H1 (cell line): ENCODE data around the gene WDR26.

Experiments
- EP300 ChIP-seq, 2 experiments: IDR thresholded peaks; 1 replicate in 1 of 2; 2 replicates in 1 of 2; pipeline ENCODE4 v1.6.1; 2011 to 2012; ENCODE audit warnings: low read depth in 2 of 2, low read length in 2 of 2, mild to moderate bottlenecking in 2 of 2, borderline replicate concordance in 1 of 2, inconsistent platforms in 1 of 2, moderate library complexity in 1 of 2
- EZH2 ChIP-seq: fragments of 200-600 bp; sonication (generic); IDR thresholded peaks from 2 replicates; pipeline ENCODE4 v1.7.1; 2012; ENCODE audit warnings: low read depth, mild to moderate bottlenecking, moderate library complexity, low read length, inconsistent platforms; ENCODE audit not compliant: severe bottlenecking
- GABPA ChIP-seq: IDR thresholded peaks from 2 replicates; pipeline ENCODE4 v1.6.1; 2011; ENCODE audit warnings: mild to moderate bottlenecking, low read length, moderate library complexity, borderline replicate concordance; ENCODE audit not compliant: insufficient read depth
- POLR2A ChIP-seq, 2 experiments: IDR thresholded peaks; 1 replicate in 1 of 2; 2 replicates in 1 of 2; pipeline ENCODE4 v1.6.1; 2011; ENCODE audit warnings: low read depth in 2 of 2, low read length in 2 of 2, mild to moderate bottlenecking in 2 of 2; ENCODE audit errors: control extremely low read depth in 1 of 2
- POLR2AphosphoS5 ChIP-seq: IDR thresholded peaks from 2 replicates; pipeline ENCODE4 v1.6.1; 2011; ENCODE audit warnings: low read depth, low read length
- RXRA ChIP-seq: IDR thresholded peaks from 2 replicates; pipeline ENCODE4 v1.6.1; 2011; ENCODE audit warnings: low read depth, mild to moderate bottlenecking, low read length, moderate library complexity; ENCODE audit not compliant: insufficient read depth
- SIN3A ChIP-seq, 2 experiments: IDR thresholded peaks in 1 of 2; conservative IDR thresholded peaks in 1 of 2; 2 replicates each; pipeline ENCODE4 v1.6.1; 2011 to 2012; ENCODE audit warnings: low read length in 2 of 2, improper control_type of control experiment in 1 of 2, low read depth in 1 of 2, mild to moderate bottlenecking in 1 of 2
- TF ChIP-seq, protein P1 (sequence below): IDR thresholded peaks from 2 replicates; pipeline ENCODE4 v1.6.1; 2011; ENCODE audit warnings: low read depth, mild to moderate bottlenecking, low read length; ENCODE audit not compliant: insufficient read depth
- TF ChIP-seq, protein P2 (sequence below), 3 experiments: IDR thresholded peaks; 1 replicate in 2 of 3; 2 replicates in 1 of 3; pipeline versions ENCODE4 v1.5.1 to v1.6.1; 2011; ENCODE audit warnings: low read length in 3 of 3, mild to moderate bottlenecking in 3 of 3, inconsistent platforms in 2 of 3, low read depth in 1 of 3, moderate library complexity in 1 of 3; ENCODE audit not compliant: insufficient read depth in 1 of 3; ENCODE audit errors: control extremely low read depth in 1 of 3

DNA sequence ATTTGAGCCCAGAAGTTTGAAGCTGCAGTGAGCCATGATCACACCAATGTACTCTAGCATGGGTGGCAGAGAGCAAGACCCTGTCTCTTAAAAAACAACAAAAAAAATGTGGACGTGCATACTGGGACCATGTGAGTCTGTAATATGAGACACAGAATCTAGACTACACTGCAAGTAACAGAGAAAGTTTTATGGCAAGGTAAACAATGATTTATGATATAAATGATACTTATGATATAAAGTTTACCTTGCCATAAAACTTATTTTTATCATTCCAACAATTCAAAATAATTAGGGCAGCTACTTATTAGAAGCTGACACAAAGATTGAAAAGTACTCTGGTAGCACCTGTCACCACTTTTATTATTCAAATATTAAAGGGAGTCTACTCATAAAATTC is 34.7 kb downstream of the WDR26 start:
- TF ChIP-seq EP300 (IDR thresholded peaks at IDR 0.05; ENCODE audit: borderline replicate concordance in 1 of 2, low read depth in 2 of 2, low read length in 2 of 2) (no peak), GABPA (no peak), RXRA (no peak), POLR2A (IDR thresholded peaks at IDR 0.05; ENCODE audit: control extremely low read depth in 1 of 2, low read depth in 2 of 2, low read length in 2 of 2) (no peak), POLR2AphosphoS5 (no peak), EZH2 (no peak), SIN3A (conservative IDR thresholded peaks at IDR 0.05 in 1 of 2, IDR thresholded peaks at IDR 0.05 in 1 of 2; ENCODE audit: low read depth in 1 of 2, low read length in 2 of 2) (no peak)
- TF ChIP-seq, protein P1, sequence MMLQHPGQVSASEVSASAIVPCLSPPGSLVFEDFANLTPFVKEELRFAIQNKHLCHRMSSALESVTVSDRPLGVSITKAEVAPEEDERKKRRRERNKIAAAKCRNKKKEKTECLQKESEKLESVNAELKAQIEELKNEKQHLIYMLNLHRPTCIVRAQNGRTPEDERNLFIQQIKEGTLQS, result no peak
- TF ChIP-seq, protein P2, sequence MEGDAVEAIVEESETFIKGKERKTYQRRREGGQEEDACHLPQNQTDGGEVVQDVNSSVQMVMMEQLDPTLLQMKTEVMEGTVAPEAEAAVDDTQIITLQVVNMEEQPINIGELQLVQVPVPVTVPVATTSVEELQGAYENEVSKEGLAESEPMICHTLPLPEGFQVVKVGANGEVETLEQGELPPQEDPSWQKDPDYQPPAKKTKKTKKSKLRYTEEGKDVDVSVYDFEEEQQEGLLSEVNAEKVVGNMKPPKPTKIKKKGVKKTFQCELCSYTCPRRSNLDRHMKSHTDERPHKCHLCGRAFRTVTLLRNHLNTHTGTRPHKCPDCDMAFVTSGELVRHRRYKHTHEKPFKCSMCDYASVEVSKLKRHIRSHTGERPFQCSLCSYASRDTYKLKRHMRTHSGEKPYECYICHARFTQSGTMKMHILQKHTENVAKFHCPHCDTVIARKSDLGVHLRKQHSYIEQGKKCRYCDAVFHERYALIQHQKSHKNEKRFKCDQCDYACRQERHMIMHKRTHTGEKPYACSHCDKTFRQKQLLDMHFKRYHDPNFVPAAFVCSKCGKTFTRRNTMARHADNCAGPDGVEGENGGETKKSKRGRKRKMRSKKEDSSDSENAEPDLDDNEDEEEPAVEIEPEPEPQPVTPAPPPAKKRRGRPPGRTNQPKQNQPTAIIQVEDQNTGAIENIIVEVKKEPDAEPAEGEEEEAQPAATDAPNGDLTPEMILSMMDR (IDR thresholded peaks at IDR 0.05; ENCODE audit: control extremely low read depth in 1 of 3, insufficient read depth in 1 of 3, low read depth in 1 of 3, low read length in 3 of 3), result no peak
